NCI-H82 (cell line): ENCODE data around the gene CBL.
A peak's percentile ranks its signal among the peaks of the same experiment; 100 is the strongest.

Experiments
- DNase-seq: peaks from one replicate; lab custom pipeline; 2025; lab: John Stamatoyannopoulos, UW

Gene CBL

GRCh38 chr11:119347242-119347641, 141.1 kb downstream of the CBL start:
- DNase-seq, result peak; percentile 58

- peak; percentile 15 for DNase-seq
Observed at GRCh38 chr11:119347940-119348605, 141.9 kb downstream of the CBL start.

- DNase-seq, result no peak
Observed at GRCh38 chr11:119350302-119350701, 144.2 kb downstream of the CBL start.

- no peak for DNase-seq
Observed at GRCh38 chr11:119351232-119351631, 145.1 kb downstream of the CBL start.

GRCh38 chr11:119352857-119353260, 146.7 kb downstream of the CBL start:
- DNase-seq, result peak; percentile 93

GRCh38 chr11:119355091-119355843, 149.1 kb downstream of the CBL start:
- DNase-seq, result no peak

- DNase-seq, result no peak
Observed at GRCh38 chr11:119356349-119357031, 150.4 kb downstream of the CBL start.

- no peak for DNase-seq
Observed at GRCh38 chr11:119357074-119357473, 150.9 kb downstream of the CBL start.
